CD4-positive, alpha-beta T cell (primary cell): Measurements from ENCODE around the gene SAMD4A. TPM values are rescaled to one million over a fixed set of nuclear protein-coding genes. Genes with fewer than 3 reads are reported as not detected.

ENCODE experiments used
- ATAC-seq: fragments of 200-7000 bp; cut with Tn5 transposase; one replicate; pipeline ENCODE4 v1.10.0; 2022; ENCODE audit warnings: mild to moderate bottlenecking; ENCODE audit not compliant: poor library complexity
- CTCF ChIA-PET: fragments of 350-600 bp; sonication (Branson Sonifier 250); formaldehyde crosslinking; loops from one replicate; lab custom pipeline; 2021; ENCODE audit warnings: antibody characterized with exemption, inconsistent platforms; lab: Charles Lee
- POLR2A ChIA-PET: fragments of 350-600 bp; sonication (Branson Sonifier 250); formaldehyde crosslinking; loops from one replicate; lab custom pipeline; 2021; ENCODE audit warnings: antibody characterized with exemption, inconsistent platforms; lab: Charles Lee
- DNase-seq, 14 experiments: peaks; one replicate each; pipeline ENCODE4 v3.0.0-alpha.2; 2013 to 2020; ENCODE audit warnings: mixed read lengths in 2 of 14
- H3K27ac ChIP-seq, 2 donors: one replicate each; pipeline versions ENCODE4 v1.5.1 to v1.7.0; 2013; ENCODE audit warnings: low read length in 2 of 2, low read depth in 1 of 2, mild to moderate bottlenecking in 1 of 2
- H3K27me3 ChIP-seq, 2 experiments: 1 replicate in 1 of 2; 2 replicates in 1 of 2; pipeline versions ENCODE4 v1.6.1 to v1.7.0; 2013; ENCODE audit warnings: low read length in 2 of 2, control low read depth in 1 of 2, mild to moderate bottlenecking in 1 of 2, moderate library complexity in 1 of 2; ENCODE audit not compliant: insufficient read depth in 2 of 2, control insufficient read depth in 1 of 2
- H3K36me3 ChIP-seq: one replicate; pipeline ENCODE4 v1.6.1; 2013; ENCODE audit warnings: low read length, control low read depth; ENCODE audit not compliant: insufficient read depth
- H3K4me1 ChIP-seq: one replicate; pipeline ENCODE4 v1.6.1; 2013; ENCODE audit warnings: low read length, control low read depth; ENCODE audit not compliant: insufficient read depth
- H3K4me3 ChIP-seq: one replicate; pipeline ENCODE4 v1.5.1; 2013; ENCODE audit warnings: mild to moderate bottlenecking, low read length, moderate library complexity
- H3K9me3 ChIP-seq, 2 experiments: 1 replicate in 1 of 2; 2 replicates in 1 of 2; pipeline versions ENCODE4 v1.6.1 to v1.7.0; 2013; ENCODE audit warnings: low read length in 2 of 2, mild to moderate bottlenecking in 2 of 2, control low read depth in 1 of 2, moderate library complexity in 1 of 2; ENCODE audit not compliant: control insufficient read depth in 1 of 2, insufficient read depth in 1 of 2
- H3K27ac Mint-ChIP-seq: one replicate; pipeline ENCODE4 v1.8.0; 2020; ENCODE audit warnings: mixed read lengths
- H3K27me3 Mint-ChIP-seq: one replicate; pipeline ENCODE4 v1.8.0; 2021; ENCODE audit warnings: mixed read lengths
- H3K36me3 Mint-ChIP-seq: one replicate; pipeline ENCODE4 v1.8.0; 2021; ENCODE audit warnings: low read depth, mixed read lengths
- H3K4me1 Mint-ChIP-seq: one replicate; pipeline ENCODE4 v1.8.0; 2021; ENCODE audit warnings: low read depth, mixed read lengths
- H3K4me3 Mint-ChIP-seq: one replicate; pipeline ENCODE4 v1.8.0; 2020; ENCODE audit warnings: mild to moderate bottlenecking, mixed read lengths
- H3K9me3 Mint-ChIP-seq: one replicate; pipeline ENCODE4 v1.8.0; 2020; ENCODE audit warnings: mixed read lengths
- CTCF ChIP-seq: fragments of 200-600 bp; IDR thresholded peaks from one replicate; pipeline ENCODE4 v1.8.0; 2022; ENCODE audit warnings: antibody characterized with exemption, mild to moderate bottlenecking
- intact Hi-C, 2 experiments: fragments of 100-400 bp; cut with DNase I in 1 of 2; cut with micrococcal nuclease in 1 of 2; formaldehyde crosslinking; loops; one replicate each; pipeline versions ENCODE4 v1.15.1 to v1.9.0; 2023 to 2025; cut with DNase I, micrococcal nuclease
- total RNA-seq, 174 experiments: library from RNA in 2 of 174; stranded (reverse) in 2 of 174; gene quantifications; one replicate each; pipeline ENCODE4 v1.2.3 and lab custom pipeline; 2021 to 2026

The SAMD4A gene
- total RNA-seq, 2 experiments from 2014 or later = 1.9 to 2.3 TPM

GRCh38 chr14:54629183-54629582 lies 62.3 kb downstream of the SAMD4A start:
- Mint-ChIP-seq H3K36me3 (no peaks in the 10 kb centered on the region), H3K4me3 (no peak overlapping the region), H3K9me3 (no peaks in the 10 kb centered on the region), H3K27me3 (no peaks in the 10 kb centered on the region), H3K27ac (peak overlapping the region; percentile 89), H3K4me1 (peaks cover 48% of the 10 kb centered on the region)
- CTCF ChIA-PET = interaction anchor here (1.2 to 1.7 kb wide), 2 partner anchors 65 to 145 kb away, joined by 3 read pairs; no protein-coding TSS in a partner anchor
- POLR2A ChIA-PET = interaction anchor here (0.5 to 1.2 kb wide), 4 partner anchors 8 to 65 kb away, joined by 3 read pairs; partner anchors contain the start of gene SAMD4A
- Histone ChIP-seq H3K4me3 (no peak overlapping the region), H3K27me3 (no peaks in the 10 kb centered on the region), H3K27ac (peak overlapping the region in 1 of 2 donors; percentile 72), H3K36me3 (no peaks in the 10 kb centered on the region), H3K9me3 (no peaks in the 10 kb centered on the region), H3K4me1 (peaks cover 21% of the 10 kb centered on the region)
- ATAC-seq (no peak), DNase-seq (no peak)
- no peak for TF ChIP-seq CTCF
- intact Hi-C loops = loop anchor here in 1 of 2 experiments (5.0 kb wide), 1 partner anchor 62 kb away; the partner anchor contains the start of gene SAMD4A

- intact Hi-C loops = loop anchor here in 1 of 2 experiments (5.0 kb wide), 1 partner anchor 62 kb away; the partner anchor contains the start of gene SAMD4A
- Histone ChIP-seq H3K36me3 (no peaks in the 10 kb centered on the region), H3K4me1 (peaks cover 21% of the 10 kb centered on the region), H3K9me3 (no peaks in the 10 kb centered on the region), H3K27me3 (no peaks in the 10 kb centered on the region), H3K4me3 (no peak overlapping the region), H3K27ac (no peak overlapping the region)
- H3K27ac Mint-ChIP-seq = peak overlapping the region; percentile 10
- no peaks in the 10 kb centered on the region for H3K9me3 Mint-ChIP-seq
- H3K4me1 Mint-ChIP-seq = peaks cover 48% of the 10 kb centered on the region
- DNase-seq (peak in 1 of 14 experiments; percentile 43), ATAC-seq (no peak)
- ChIA-PET POLR2A (interaction anchor here (0.5 to 1.2 kb wide), 4 partner anchors 7 to 66 kb away, joined by 3 read pairs; partner anchors contain the start of gene SAMD4A), CTCF (interaction anchor here (1.2 to 1.7 kb wide), 2 partner anchors 66 to 144 kb away, joined by 3 read pairs; no protein-coding TSS in a partner anchor)
- peak overlapping the region; percentile 7 for H3K4me3 Mint-ChIP-seq
- H3K27me3 Mint-ChIP-seq = no peaks in the 10 kb centered on the region
- TF ChIP-seq CTCF = no peak
- H3K36me3 Mint-ChIP-seq = no peaks in the 10 kb centered on the region
Measured at GRCh38 chr14:54629635-54630360, 62.9 kb downstream of the SAMD4A start.

GRCh38 chr14:54631016-54631415 lies 64.1 kb downstream of the SAMD4A start:
- Histone ChIP-seq H3K27me3 (no peaks in the 10 kb centered on the region), H3K36me3 (no peaks in the 10 kb centered on the region), H3K9me3 (no peaks in the 10 kb centered on the region), H3K4me1 (peaks cover 21% of the 10 kb centered on the region), H3K4me3 (no peak overlapping the region), H3K27ac (no peak overlapping the region)
- Mint-ChIP-seq H3K27me3 (no peaks in the 10 kb centered on the region), H3K9me3 (no peaks in the 10 kb centered on the region), H3K4me3 (no peak overlapping the region), H3K4me1 (peaks cover 44% of the 10 kb centered on the region), H3K27ac (no peak overlapping the region), H3K36me3 (no peaks in the 10 kb centered on the region)
- CTCF ChIA-PET = interaction anchor here (1.1 to 1.7 kb wide), 2 partner anchors 67 to 143 kb away, joined by 3 read pairs; no protein-coding TSS in a partner anchor
- no peak for TF ChIP-seq CTCF
- intact Hi-C loops = no loop called here
- no peak for DNase-seq
- POLR2A ChIA-PET = interaction anchor here (0.9 kb wide), 1 partner anchor 65 kb away, joined by 3 read pairs; no protein-coding TSS in a partner anchor
- no peak for ATAC-seq
